ENCODE measurements around the gene RPL13. TPM values are rescaled to one million over a fixed set of nuclear protein-coding genes. Genes with fewer than 3 reads are reported as not detected.

The RPL13 gene
- total and polyA plus RNA-seq, 9 of the 15 experiments (the other 6 are each of a cell fraction or from before 2014, with no cell fraction given): 227 to 6,042 (median 1,633) TPM

DNA sequence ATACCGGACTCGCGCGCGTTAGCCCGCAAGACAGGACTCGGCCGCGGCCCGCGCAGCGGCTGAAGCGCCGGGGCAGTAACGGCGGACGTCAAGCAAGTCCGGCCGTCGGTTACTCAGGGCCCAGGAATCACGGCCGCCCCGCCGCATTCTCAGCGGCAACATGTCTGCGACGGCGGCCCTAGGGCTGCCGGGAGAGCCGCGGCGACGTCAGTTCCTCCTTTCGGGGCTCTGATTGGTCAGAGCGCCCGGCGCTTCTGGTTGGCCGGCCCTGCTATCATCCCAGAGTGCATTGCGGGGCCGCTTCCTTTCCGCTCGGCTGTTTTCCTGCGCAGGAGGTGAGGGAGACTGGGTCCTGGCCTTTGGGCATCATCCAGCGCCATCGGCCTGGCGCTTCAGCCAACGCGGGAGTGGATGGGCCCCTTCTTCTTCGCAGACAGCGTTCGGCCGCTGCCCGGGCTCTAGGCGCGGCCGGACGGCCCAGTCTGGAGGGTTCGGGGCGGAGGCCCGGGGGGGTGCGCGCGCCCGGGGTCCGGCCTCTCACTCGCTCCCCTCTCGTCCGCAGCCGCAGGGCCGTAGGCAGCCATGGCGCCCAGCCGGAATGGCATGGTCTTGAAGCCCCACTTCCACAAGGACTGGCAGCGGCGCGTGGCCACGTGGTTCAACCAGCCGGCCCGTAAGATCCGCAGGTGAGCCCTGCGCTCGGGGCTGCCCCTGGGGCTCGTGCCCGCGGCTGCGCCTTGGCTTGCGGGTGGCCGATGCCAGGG is at the start of gene RPL13 (continued):
- TF ChIP-seq DEAF1 (CRISPR knock-in tag; IDR thresholded peaks at IDR 0.05) (no peak), ZSCAN29 (IDR thresholded peaks at IDR 0.05) (peak; percentile 67; the same call in 1 of the 2 replicates), NR2C1 (IDR thresholded peaks at IDR 0.05) (no peak), NR2C1 (tag; IDR thresholded peaks at IDR 0.05) (no peak), JUN (IDR thresholded peaks at IDR 0.05; ENCODE audit: borderline replicate concordance, low read depth, low read length) (no peak), JUN (CRISPR knock-in tag; IDR thresholded peaks at IDR 0.05; ENCODE audit: borderline replicate concordance) (peak; percentile 81; the same call in 1 of the 2 replicates), NR2C2 (CRISPR knock-in tag; IDR thresholded peaks at IDR 0.05) (peak; percentile 53; the same call in 1 of the 2 replicates), NR2C2 (tag; IDR thresholded peaks at IDR 0.05) (peak; percentile 38; the same call in 1 of the 2 replicates), RBM14 (IDR thresholded peaks at IDR 0.05; ENCODE audit: borderline replicate concordance, insufficient read depth, low read depth, low read length) (0 out of 2 replicates have a peak, but pooled peaks have one; percentile 10), POLR2H (tag; IDR thresholded peaks at IDR 0.05; ENCODE audit: low read depth) (peak; percentile 97)
- TF ChIP-seq, protein P1, sequence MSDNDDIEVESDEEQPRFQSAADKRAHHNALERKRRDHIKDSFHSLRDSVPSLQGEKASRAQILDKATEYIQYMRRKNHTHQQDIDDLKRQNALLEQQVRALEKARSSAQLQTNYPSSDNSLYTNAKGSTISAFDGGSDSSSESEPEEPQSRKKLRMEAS (CRISPR knock-in tag; IDR thresholded peaks at IDR 0.05): peak; percentile 86
- TF ChIP-seq, protein P2, sequence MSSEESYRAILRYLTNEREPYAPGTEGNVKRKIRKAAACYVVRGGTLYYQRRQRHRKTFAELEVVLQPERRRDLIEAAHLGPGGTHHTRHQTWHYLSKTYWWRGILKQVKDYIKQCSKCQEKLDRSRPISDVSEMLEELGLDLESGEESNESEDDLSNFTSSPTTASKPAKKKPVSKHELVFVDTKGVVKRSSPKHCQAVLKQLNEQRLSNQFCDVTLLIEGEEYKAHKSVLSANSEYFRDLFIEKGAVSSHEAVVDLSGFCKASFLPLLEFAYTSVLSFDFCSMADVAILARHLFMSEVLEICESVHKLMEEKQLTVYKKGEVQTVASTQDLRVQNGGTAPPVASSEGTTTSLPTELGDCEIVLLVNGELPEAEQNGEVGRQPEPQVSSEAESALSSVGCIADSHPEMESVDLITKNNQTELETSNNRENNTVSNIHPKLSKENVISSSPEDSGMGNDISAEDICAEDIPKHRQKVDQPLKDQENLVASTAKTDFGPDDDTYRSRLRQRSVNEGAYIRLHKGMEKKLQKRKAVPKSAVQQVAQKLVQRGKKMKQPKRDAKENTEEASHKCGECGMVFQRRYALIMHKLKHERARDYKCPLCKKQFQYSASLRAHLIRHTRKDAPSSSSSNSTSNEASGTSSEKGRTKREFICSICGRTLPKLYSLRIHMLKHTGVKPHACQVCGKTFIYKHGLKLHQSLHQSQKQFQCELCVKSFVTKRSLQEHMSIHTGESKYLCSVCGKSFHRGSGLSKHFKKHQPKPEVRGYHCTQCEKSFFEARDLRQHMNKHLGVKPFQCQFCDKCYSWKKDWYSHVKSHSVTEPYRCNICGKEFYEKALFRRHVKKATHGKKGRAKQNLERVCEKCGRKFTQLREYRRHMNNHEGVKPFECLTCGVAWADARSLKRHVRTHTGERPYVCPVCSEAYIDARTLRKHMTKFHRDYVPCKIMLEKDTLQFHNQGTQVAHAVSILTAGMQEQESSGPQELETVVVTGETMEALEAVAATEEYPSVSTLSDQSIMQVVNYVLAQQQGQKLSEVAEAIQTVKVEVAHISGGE (CRISPR knock-in tag; IDR thresholded peaks at IDR 0.05): peak in 2 of 3 experiments; percentile 22 to 79; a peak in 4 of 6 replicates
- TF ChIP-seq, protein P3, sequence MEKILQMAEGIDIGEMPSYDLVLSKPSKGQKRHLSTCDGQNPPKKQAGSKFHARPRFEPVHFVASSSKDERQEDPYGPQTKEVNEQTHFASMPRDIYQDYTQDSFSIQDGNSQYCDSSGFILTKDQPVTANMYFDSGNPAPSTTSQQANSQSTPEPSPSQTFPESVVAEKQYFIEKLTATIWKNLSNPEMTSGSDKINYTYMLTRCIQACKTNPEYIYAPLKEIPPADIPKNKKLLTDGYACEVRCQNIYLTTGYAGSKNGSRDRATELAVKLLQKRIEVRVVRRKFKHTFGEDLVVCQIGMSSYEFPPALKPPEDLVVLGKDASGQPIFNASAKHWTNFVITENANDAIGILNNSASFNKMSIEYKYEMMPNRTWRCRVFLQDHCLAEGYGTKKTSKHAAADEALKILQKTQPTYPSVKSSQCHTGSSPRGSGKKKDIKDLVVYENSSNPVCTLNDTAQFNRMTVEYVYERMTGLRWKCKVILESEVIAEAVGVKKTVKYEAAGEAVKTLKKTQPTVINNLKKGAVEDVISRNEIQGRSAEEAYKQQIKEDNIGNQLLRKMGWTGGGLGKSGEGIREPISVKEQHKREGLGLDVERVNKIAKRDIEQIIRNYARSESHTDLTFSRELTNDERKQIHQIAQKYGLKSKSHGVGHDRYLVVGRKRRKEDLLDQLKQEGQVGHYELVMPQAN (IDR thresholded peaks at IDR 0.05; ENCODE audit: borderline replicate concordance): 0 out of 2 replicates have a peak, but pooled peaks have one; percentile 32
- TF ChIP-seq, protein P4, sequence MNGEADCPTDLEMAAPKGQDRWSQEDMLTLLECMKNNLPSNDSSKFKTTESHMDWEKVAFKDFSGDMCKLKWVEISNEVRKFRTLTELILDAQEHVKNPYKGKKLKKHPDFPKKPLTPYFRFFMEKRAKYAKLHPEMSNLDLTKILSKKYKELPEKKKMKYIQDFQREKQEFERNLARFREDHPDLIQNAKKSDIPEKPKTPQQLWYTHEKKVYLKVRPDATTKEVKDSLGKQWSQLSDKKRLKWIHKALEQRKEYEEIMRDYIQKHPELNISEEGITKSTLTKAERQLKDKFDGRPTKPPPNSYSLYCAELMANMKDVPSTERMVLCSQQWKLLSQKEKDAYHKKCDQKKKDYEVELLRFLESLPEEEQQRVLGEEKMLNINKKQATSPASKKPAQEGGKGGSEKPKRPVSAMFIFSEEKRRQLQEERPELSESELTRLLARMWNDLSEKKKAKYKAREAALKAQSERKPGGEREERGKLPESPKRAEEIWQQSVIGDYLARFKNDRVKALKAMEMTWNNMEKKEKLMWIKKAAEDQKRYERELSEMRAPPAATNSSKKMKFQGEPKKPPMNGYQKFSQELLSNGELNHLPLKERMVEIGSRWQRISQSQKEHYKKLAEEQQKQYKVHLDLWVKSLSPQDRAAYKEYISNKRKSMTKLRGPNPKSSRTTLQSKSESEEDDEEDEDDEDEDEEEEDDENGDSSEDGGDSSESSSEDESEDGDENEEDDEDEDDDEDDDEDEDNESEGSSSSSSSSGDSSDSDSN (IDR thresholded peaks at IDR 0.05; ENCODE audit: borderline replicate concordance in 1 of 2, low read depth in 2 of 2, low read length in 2 of 2): no peak
- TF ChIP-seq, protein P5, sequence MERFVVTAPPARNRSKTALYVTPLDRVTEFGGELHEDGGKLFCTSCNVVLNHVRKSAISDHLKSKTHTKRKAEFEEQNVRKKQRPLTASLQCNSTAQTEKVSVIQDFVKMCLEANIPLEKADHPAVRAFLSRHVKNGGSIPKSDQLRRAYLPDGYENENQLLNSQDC (CRISPR knock-in tag; IDR thresholded peaks at IDR 0.05): peak; percentile 12; the same call in 1 of the 2 replicates
